ENCODE results near the gene GOLM1.

Gene GOLM1

DNA sequence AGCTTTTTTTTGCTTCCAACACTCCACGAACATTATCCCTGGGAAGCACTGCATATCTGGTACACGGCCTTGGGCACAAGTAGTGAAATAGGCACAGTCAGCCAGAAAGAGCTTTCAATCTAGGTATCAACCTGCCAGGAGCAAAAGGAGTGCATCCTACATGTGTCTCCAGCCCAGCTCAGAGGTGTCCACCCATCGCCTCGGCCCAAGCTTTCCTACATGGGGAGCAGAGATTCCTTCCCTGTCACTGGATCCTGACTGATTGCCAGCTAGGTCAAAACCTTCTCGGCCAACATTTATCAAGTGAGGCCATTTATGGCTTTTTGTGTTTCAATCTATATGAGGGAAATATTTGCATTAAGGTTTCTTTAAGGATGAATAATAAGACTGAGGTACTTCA, 55.8 kb downstream of the GOLM1 start:
- no peak for DNase-seq

DNA sequence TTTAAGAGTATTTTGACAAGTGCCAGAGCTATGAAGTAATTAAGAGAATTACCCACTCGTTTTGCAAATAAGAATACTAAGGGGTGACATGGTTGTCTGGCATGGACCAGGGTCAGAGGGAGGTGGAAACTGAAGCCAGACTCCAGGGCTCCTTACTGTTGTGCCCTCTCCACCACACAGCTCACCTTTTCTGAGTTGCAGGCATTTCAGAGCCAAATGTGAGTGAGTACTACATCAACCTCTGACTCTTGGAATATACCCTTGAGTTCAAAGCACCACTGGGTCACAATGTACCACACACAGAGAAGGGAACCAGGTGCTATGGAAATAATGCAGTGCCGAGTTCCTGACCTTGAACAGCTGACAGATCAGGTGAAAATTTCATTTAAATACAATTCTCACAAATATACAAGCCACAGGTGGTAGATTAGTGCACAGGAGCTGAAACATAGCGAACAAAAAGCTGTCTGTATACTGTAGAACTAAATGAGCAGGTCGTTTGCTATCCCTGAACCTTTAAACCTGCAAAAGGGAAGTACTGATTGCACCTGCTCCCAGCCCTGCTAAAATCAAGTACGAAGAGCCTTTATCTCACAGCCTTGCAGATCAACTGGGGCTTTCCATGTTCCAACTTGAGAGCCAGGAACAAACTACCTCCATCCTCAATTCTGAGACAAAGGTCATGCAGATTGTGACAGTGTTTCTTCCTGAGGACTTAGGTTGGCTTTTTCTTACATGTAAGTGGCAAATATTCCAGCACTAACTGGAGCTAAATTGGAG, 57.0 kb downstream of the GOLM1 start:
- DNase-seq, result no peak

DNA sequence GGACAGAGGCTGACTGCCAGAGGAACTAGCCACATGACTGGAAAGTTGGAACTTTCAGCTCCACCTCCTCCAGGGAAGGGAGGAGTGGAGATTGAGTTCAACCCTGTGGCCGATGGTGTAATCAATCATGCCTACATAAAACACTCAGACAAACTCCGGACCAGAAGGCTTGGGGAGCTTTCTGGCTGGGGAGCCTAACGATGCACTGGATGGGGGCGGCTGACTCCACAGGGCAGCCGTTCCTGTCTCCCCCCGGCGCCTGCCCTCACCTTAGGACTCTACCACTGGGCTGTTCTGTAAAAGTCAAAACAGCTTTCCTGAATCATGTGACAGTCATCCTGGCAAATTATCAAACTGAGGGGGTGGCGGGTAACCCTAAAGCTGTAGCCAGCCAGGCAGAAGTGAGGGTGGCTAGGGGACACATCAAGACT, 58.0 kb downstream of the GOLM1 start:
- DNase-seq, result no peak

DNA sequence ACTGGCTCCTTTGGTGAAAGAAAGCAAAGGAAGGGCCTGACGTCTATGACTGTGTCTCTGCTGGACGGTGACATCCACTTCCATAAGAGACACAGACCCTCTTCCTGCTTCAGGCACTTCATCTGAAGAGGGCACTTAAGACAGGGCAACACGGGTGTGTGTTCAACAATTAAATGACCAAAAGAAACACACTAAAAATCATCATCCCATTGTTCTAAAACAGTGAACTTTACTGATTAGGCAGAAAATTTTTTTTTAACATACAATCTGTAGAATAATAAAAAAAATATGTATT, 58.5 kb downstream of the GOLM1 start:
- DNase-seq, result no peak

DNA sequence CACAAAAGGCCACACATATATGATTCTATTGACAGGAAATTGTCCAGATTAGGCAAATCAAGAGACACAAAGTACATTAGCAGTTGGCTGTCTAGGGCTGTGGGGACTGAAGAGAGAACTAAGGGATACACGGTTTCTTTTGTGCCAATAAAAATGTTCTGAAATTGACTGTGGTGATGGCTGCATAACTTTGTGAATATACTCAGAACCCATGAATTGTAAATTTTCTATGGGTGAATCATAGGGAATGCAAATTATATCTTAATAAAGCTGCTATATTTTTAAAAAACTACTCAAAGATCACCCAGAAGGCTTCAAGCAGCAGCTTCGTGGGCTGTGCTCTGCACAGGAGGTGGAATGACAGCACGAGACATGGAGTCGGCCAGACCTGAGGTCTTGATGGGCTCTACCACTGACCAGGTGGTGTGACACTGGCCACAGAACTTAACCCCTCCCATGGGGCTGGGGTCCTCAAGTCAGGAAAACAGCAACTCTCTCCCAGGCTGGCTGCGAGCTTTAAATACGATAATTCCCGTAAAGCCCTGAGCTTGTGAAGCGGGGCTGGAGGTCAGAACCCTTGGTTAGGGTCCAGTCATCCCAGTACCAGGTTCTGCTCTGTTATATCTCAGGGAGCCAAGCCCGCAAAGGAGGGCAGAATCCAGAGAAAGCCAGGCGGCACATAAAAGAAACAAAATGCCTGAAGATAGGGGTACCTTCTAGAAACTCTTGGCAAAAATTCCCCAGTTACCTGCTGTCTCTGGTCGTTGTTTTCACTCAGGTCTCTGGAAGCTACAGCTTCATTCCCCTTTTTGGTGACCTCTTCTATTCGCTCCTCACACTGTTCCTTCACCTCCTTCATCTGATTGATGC, 59.1 kb downstream of the GOLM1 start:
- no peak for DNase-seq

DNA sequence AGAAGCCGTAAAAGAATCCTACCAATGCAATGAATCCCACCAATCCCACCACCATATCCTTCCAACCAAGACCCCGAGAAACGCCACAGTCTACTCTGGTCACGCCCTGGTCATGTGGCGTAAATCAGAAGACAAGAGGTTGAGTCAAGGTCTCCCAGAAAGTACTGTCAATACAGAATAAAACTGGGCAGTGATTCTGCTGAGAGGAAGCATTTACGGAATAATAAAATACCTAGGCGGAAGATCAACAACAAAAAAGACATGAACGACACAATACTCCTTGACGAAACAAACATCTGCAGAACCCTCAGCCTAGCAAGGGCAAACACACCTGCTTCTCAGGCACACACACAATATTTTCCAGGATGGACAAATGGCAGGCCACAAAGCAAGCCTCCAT, 62.8 kb downstream of the GOLM1 start:
- DNase-seq, result no peak

DNA sequence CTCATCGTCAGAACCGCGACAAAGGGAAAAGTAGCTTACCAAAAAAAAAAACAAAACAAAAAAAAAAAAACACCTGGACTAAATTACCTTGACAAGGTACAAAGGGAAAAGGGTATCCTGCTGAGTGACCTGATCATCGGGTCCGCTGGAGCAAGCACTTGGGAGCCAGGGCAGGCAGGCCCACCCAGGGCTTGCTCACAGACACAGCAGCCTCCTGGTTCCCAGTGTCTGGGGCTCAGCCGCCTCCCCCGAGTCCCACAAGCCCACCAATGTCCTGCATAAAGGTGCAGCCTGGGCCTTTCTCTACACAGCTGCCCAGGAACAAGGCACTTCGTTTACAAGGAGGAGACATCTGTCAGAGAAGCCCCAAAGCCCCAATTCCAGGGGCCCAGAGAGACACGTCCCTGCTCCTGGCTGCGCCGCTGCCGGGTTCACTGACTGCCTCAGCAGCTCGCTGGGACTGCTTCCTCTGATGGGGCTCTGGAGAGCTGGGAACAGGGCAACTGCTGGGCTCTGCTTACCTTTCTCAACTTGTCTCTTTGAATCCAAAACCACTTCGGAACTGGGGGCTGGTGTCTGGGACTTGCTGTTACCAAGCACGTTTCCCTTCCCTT, 63.4 kb downstream of the GOLM1 start:
- no peak for DNase-seq

DNA sequence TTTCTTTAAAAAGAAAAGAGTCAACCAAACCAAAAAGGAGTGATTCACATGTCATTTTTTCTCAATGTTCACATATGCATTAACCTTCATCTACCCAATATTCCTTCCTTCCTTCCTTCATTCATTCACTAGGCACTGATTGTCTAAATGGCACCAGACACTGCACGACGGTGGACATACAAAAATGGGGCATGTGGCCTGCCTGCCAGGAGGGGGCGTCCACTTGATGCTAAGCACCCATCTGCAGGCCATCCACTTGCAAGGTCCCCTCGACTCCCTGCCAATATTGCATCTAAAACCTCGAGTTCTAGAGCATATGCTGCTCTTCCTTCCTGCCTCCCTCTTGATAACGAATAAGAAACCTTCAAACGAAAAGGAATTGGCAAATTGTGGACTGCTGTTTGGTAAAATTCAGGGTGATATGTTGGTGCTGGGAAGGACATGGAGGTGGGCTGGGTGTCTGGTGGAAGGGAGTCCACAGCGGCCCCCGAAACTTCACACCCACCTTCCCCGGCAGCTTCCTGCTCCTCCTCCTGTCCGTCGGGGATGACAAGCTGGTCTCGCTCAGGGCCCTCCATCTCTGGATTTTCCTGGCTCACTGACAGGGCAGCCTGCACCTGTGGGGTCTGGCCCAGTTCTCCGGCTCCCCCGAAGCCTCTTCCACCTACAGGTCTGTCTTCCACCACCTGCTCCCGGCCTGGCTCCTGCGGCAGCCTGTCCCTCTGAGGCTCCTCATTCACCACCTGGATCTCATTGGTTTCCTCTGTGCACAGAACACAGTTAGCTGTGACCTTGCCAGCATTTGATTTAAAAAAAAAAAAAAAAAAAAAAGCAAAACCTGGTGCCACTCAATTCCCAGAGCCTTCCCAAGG, 64.3 kb downstream of the GOLM1 start:
- DNase-seq, result no peak

DNA sequence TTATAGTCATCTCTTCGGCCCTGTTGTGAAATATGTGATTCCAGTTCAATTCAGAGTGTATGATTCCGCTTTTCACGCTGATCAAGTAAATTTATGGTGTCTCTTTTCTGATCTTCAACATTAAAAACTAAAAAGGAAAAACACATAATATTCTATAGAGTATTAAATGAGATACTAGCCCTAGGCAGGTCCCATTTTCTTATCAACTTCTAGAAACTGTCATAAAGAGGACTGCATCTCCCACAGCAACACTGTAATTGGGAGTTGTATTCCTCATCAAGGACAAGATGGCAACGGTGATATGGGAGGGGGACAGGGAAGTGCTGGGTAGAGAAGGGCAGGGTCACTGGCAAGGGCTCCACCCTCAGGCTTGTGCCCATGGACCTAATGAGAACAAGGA, 71.6 kb downstream of the GOLM1 start:
- no peak for DNase-seq

DNA sequence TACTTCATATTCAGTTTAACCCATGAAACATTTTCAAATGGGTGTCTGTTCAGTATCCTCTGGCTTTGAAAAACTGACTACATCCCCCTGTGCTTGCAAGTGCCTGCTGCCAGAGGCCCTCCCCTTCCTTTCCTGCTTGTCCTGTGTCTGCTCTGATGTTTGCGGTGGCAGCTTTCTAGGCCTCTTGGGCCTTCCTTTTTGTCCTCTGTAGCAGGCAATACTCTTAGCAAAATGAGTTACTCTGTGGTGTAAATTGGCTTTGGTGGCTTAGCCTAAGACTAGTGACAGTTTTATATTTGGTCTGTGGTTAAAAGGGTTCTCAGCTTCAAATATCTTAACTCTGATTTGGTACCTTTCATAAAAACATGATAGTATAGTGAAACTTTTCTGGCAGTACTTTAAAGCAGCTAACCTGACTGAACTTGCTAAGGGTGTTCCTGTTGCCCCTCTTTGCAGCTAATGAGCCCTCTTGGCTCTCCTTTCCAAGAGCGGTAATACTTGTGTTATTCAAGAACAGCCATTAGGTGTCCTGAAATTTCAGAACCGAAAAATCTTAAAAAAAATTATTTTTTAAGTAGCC, 76.6 kb downstream of the GOLM1 start:
- no peak for DNase-seq

DNA sequence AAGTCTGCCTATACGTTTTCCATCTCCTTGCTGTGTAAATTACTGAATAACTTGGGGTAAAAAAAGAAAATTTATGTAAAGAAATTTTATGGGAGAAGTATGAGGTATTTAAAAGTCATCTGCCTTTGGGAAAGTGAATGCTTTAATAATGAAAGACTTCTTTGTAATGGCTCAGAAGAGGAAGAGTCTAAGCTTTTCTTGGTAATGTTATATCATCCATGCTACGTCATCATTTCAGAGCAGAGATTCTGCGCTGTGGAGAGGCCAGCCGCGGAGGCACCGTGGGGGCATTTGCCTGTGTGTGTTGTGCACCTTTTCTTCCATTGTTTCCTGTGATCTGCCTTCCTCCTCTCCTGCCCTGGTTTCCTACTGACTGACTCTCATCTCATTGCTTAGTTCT, 78.2 kb downstream of the GOLM1 start:
- no peak for DNase-seq

DNA sequence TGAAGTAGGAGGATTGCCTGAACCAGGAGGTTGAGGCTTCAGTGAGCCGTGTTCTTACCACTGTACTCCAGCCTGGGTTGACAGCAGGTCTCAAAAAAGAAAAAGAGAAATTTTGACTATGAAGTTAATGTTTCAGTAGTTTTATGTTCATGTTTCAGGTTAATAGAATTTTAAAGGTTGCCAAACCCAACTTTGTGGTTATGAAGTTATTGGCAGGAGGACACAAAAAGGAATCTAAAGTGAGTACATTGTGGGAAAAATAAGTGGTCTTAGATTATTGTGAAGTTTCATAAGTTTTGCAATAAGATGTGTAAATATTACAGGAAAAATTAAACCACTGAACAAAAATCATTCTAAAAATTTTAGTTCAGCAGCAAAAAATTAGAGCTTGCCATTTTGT, 78.6 kb downstream of the GOLM1 start:
- DNase-seq, result no peak

DNA sequence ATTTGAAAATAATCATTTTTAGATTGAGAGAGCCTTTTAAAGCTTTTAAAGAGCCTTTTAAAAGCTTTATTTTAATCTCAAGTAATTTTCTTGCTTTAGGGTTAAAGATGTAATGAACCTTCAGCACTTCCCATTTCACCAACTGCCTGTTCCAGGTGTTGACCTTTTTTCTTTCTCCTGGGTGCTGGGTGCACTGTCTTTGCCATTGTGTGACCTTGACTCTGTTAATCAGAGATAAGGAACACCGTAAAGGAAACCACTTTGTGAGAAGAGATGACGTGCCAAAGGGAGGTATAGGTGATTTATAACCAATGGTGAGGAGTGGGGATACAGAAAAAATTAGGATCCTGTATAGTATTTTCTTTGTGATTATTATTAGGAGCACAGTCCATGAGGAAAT, 90.2 kb downstream of the GOLM1 start:
- DNase-seq, result no peak

DNA sequence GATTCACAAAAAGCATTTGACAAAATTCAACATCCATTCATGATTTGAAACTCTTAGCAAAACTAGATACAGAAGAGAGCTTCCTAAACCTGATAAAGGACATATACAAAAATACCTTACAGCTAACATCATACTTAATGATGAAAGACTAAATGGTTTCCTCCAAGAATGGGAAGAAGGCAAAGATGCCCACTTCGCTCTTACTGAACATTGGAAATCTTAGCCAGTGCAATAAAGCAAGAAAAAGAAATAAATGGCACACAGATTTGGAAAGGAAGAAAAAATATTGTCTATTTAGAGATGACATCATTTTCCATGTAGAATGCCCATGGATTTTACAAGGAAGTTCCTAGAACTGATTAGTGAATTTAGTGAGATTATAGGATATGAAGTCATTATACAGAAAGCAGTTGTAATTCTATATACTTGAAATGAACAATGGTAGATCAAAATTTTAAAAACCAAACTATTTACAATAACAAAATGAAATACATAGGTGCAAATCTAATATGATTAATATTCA, 94.0 kb downstream of the GOLM1 start:
- no peak for DNase-seq

DNA sequence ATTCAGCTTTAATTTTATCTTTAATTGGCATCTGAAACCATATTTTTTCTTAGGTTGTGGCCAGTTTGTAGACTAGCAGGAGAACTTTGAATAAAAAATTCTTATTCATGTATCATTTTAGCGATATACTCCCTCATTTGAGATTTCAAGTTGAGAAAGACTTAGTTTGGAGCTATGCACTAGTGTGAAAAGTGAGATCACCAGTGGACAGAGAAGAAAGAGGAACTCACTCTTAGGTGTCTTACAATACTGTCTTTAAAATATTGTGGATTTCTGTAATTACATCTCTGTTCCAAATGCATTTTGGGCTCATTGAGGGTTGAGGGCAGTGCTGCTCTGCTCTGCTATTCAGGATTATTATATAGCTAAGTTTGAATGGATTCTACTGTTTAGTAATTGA, 103.8 kb downstream of the GOLM1 start:
- no peak for DNase-seq

DNA sequence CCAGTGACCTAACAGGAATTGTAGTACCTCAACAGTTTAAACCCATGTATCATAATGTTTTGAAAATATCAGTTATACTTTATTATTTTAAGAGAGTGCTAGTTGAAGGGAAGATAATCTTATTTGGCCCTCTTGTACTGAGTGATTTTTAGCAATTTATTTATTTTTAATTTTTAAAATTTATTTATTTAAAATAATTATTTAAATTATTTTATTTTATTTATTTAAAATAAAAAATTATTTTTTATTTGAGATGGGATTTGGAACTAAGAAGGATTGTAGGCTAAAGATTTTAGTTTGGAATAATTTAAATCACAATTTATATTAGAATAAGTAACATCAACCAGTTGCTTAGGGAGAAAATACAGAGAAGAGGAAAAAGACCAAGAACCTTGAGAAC, 104.3 kb downstream of the GOLM1 start:
- DNase-seq, result no peak

DNA sequence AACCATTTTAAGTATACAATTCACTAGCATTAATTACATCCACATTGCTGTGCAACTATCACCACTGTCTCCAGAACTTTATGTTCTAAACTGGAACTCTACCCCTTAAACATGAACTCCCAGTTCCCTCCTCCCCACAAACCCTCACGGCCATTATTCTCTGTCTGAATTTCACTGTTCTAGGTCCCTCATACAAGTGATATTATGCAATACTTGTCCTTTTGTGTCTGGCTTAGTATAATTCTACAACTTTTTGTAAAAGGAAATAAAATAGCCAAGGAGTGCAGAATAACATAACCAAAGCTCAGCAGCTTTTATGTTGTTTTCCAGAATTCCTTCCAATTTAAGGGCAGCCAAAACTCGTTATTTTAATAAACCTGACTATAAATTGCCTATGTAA, 105.2 kb downstream of the GOLM1 start:
- DNase-seq, result no peak

DNA sequence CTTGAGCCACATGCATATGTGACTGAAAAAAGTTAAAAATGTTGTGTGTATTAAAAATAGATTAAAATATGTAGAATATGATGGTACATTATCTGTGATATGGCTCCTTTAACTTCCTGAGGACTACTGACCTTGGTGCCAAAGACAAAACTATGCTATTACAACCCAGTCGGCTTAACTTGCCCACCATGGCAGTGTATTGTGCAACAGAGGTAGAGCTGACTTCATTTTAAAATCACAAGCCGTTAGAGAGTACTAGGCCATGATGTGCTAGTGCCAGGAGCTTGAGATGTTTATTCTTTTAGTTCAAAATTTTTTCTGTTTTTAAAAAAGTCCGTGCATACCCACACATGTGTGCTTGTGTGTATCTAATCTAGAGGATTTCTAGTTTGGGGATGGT, 112.1 kb downstream of the GOLM1 start:
- no peak for DNase-seq

DNA sequence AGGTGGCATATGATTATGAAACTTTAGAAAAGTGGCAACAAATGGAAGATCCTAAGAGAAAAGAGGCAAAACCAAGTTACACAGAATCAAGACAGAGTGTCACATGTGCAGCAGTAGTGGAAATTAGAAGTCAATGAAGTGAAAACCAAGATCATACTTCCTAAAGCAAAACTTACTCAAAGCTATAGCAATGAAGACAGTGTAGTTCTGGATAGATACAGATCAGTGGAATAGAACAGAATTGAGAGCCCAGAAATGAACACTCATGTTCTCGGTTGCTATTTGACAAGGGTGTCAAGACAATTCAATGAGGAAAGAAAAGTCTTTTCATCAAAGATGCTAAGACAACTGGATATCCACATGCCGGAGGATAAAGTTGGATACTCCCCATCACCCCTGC, 114.9 kb downstream of the GOLM1 start:
- no peak for DNase-seq

DNA sequence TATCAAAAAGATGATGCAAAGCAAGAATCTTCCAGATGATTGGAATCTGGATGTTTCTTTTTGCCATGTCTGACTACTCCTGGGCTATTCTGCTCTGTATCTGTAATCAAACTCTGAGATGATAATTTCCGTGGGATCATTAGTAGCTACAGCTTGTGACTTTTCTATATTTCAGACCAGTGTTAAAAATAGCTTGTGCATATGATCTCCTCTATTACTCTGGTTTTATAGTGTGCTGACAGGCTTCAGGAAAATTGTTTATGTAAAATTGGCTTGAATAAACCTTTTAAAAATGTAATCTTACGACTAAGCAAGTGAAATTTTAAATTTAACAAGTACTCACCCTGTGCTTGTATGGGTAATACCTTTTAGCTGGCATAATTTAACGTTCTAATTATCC, 118.0 kb downstream of the GOLM1 start:
- DNase-seq, result no peak

DNA sequence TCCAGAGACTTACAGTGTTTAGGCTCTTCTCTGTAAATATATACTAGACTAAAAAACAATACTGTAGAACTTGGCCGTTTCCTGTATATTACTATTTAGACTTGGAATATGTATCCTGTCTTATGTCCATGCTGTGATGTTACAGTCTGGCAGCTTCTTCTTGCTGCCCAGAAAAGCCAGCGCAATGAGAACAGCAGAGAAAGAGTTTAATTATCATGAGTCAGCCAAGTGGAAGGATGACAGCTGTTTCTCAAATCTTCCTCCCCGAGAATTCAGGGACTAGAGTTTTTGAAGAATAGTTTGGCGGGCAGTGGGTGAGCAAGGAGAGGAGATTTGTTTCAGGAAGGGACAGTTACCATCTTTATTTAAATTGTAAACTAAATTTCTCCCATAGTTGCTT, 120.9 kb downstream of the GOLM1 start:
- no peak for DNase-seq

All from CD4-positive, alpha-beta T cell treated with Interleukin-4 for 4 hours (primary cell).